Ishikawa (cell line): Measurements from ENCODE around the gene TMEM120B.

Experiments used
- CEBPB ChIP-seq: IDR thresholded peaks from 2 replicates; pipeline ENCODE4 v1.6.1; 2012
- CREB1 ChIP-seq: IDR thresholded peaks from 2 replicates; pipeline ENCODE4 v1.6.1; 2012; ENCODE audit warnings: low read depth
- EGR1 ChIP-seq: IDR thresholded peaks from 2 replicates; pipeline ENCODE4 v1.6.1; 2012
- EP300 ChIP-seq: IDR thresholded peaks from 2 replicates; pipeline ENCODE4 v1.6.1; 2012; ENCODE audit warnings: borderline replicate concordance
- FOXM1 ChIP-seq: IDR thresholded peaks from 2 replicates; pipeline ENCODE4 v1.6.1; 2012; ENCODE audit warnings: low read depth, borderline replicate concordance
- MAX ChIP-seq: IDR thresholded peaks from 2 replicates; pipeline ENCODE4 v1.6.1; 2012
- NFIC ChIP-seq: IDR thresholded peaks from 2 replicates; pipeline ENCODE4 v1.6.1; 2012
- RAD21 ChIP-seq: IDR thresholded peaks from 2 replicates; pipeline ENCODE4 v1.6.1; 2012; ENCODE audit warnings: low read depth
- REST ChIP-seq: IDR thresholded peaks from 2 replicates; pipeline ENCODE4 v1.6.1; 2012; ENCODE audit warnings: low read depth, mild to moderate bottlenecking
- TAF1 ChIP-seq: IDR thresholded peaks from 2 replicates; pipeline ENCODE4 v1.6.1; 2012; ENCODE audit warnings: low read depth, mild to moderate bottlenecking
- TCF12 ChIP-seq: IDR thresholded peaks from 2 replicates; pipeline ENCODE4 v1.6.1; 2012; ENCODE audit warnings: low read depth
- TEAD4 ChIP-seq: IDR thresholded peaks from 2 replicates; pipeline ENCODE4 v1.6.1; 2012
- USF1 ChIP-seq: IDR thresholded peaks from 2 replicates; pipeline ENCODE4 v1.6.1; 2012
- YY1 ChIP-seq: IDR thresholded peaks from 2 replicates; pipeline ENCODE4 v1.6.1; 2012; ENCODE audit warnings: low read depth
- ZBTB7A ChIP-seq: IDR thresholded peaks from 2 replicates; pipeline ENCODE4 v1.6.1; 2012; ENCODE audit warnings: low read depth

Gene TMEM120B

GRCh38 chr12:121762269-121762668, 49.7 kb downstream of the TMEM120B start:
- TF ChIP-seq REST, result no peak
- TF ChIP-seq EP300, result no peak
- TF ChIP-seq NFIC, result no peak
- TF ChIP-seq TAF1, result no peak
- TF ChIP-seq CREB1, result no peak
- TF ChIP-seq USF1, result no peak
- TF ChIP-seq TCF12, result no peak
- TF ChIP-seq YY1, result no peak
- TF ChIP-seq TEAD4, result no peak
- TF ChIP-seq ZBTB7A, result no peak
- no peak for TF ChIP-seq CEBPB
- TF ChIP-seq RAD21, result no peak
- TF ChIP-seq MAX, result no peak

GRCh38 chr12:121764808-121765207, 52.3 kb downstream of the TMEM120B start:
- TF ChIP-seq FOXM1 (no peak), RAD21 (no peak), TAF1 (no peak), CEBPB (no peak), YY1 (no peak), USF1 (no peak), TCF12 (no peak), REST (no peak), EGR1 (no peak), CREB1 (no peak), TEAD4 (no peak), NFIC (no peak), ZBTB7A (no peak), EP300 (no peak), MAX (no peak)

- no peak for TF ChIP-seq CREB1
- no peak for TF ChIP-seq FOXM1
- TF ChIP-seq TEAD4, result no peak
- TF ChIP-seq YY1, result no peak
- TF ChIP-seq NFIC, result no peak
- no peak for TF ChIP-seq TCF12
- TF ChIP-seq MAX, result no peak
- no peak for TF ChIP-seq RAD21
Measured at GRCh38 chr12:121765573-121765972, 53.0 kb downstream of the TMEM120B start.

- TF ChIP-seq EGR1 (no peak), YY1 (no peak), EP300 (no peak), ZBTB7A (no peak), FOXM1 (no peak), USF1 (peak; percentile 77)
Measured at GRCh38 chr12:121766290-121767039, 53.9 kb downstream of the TMEM120B start.

GRCh38 chr12:121767525-121768016, 55.0 kb downstream of the TMEM120B start:
- TF ChIP-seq RAD21, result no peak
- TF ChIP-seq USF1, result no peak
- TF ChIP-seq TCF12, result no peak
- TF ChIP-seq FOXM1, result no peak
- no peak for TF ChIP-seq REST
- no peak for TF ChIP-seq TEAD4
- TF ChIP-seq EP300, result no peak
